Common myeloid progenitor, CD34-positive (primary cell): ENCODE data around the gene CNOT8.

Experiments
- CTCF ChIA-PET: fragments of 350-600 bp; sonication (Branson Sonifier 250); formaldehyde crosslinking; loops from one replicate; lab custom pipeline; 2021; ENCODE audit warnings: antibody characterized with exemption; lab: Charles Lee
- POLR2A ChIA-PET: fragments of 350-600 bp; sonication (Branson Sonifier 250); formaldehyde crosslinking; loops from one replicate; lab custom pipeline; 2021; ENCODE audit warnings: antibody characterized with exemption; lab: Charles Lee
- DNase-seq, 3 donors: peaks; one replicate each; pipeline versions ENCODE4 v3.0.0 to v3.0.0-alpha.2; 2013
- H3K27ac ChIP-seq, 2 experiments: 1 replicate in 1 of 2; 2 replicates in 1 of 2; pipeline ENCODE4 v1.7.0; 2013; ENCODE audit warnings: inconsistent platforms in 2 of 2, low read length in 2 of 2, mild to moderate bottlenecking in 2 of 2, low read depth in 1 of 2, moderate library complexity in 1 of 2; ENCODE audit not compliant: severe bottlenecking in 2 of 2, insufficient read depth in 1 of 2, poor library complexity in 1 of 2
- H3K27me3 ChIP-seq, 5 experiments: replicated peaks in 2 of 5; 1 replicate in 3 of 5; 2 replicates in 2 of 5; pipeline versions ENCODE4 v1.6.1 to v1.7.0; 2013; ENCODE audit warnings: low read length in 4 of 5, mild to moderate bottlenecking in 2 of 5, moderate library complexity in 2 of 5, inconsistent platforms in 1 of 5; ENCODE audit not compliant: insufficient read depth in 5 of 5, control insufficient read depth in 4 of 5
- H3K36me3 ChIP-seq, 4 experiments: 1 replicate in 2 of 4; 2 replicates in 2 of 4; pipeline versions ENCODE4 v1.6.1 to v1.7.0; 2013; ENCODE audit warnings: low read length in 3 of 4, control low read depth in 1 of 4, mild to moderate bottlenecking in 1 of 4; ENCODE audit not compliant: control insufficient read depth in 4 of 4, insufficient read depth in 4 of 4
- H3K4me1 ChIP-seq, 4 experiments: 1 replicate in 3 of 4; 2 replicates in 1 of 4; pipeline versions ENCODE4 v1.6.1 to v1.7.1; 2013; ENCODE audit warnings: low read length in 3 of 4, mild to moderate bottlenecking in 3 of 4, control low read depth in 1 of 4, inconsistent platforms in 1 of 4, moderate library complexity in 1 of 4; ENCODE audit not compliant: control insufficient read depth in 4 of 4, insufficient read depth in 4 of 4; ENCODE audit errors: control extremely low read depth in 1 of 4
- H3K4me3 ChIP-seq, 7 experiments: 1 replicate in 4 of 7; 2 replicates in 3 of 7; pipeline versions ENCODE4 v1.5.1 to v1.7.0; 2013; ENCODE audit warnings: mild to moderate bottlenecking in 7 of 7, low read length in 6 of 7, moderate library complexity in 6 of 7, inconsistent platforms in 2 of 7, low read depth in 2 of 7, control low read depth in 1 of 7; ENCODE audit not compliant: insufficient read depth in 4 of 7, control insufficient read depth in 1 of 7; ENCODE audit errors: extremely low read depth in 1 of 7
- H3K9me3 ChIP-seq, 5 experiments: 1 replicate in 4 of 5; 2 replicates in 1 of 5; pipeline versions ENCODE4 v1.6.1 to v1.7.1; 2013; ENCODE audit warnings: low read length in 4 of 5, mild to moderate bottlenecking in 2 of 5, inconsistent platforms in 1 of 5, low read depth in 1 of 5, moderate library complexity in 1 of 5; ENCODE audit not compliant: control insufficient read depth in 4 of 5, insufficient read depth in 2 of 5; ENCODE audit errors: control extremely low read depth in 1 of 5
- WGBS: methylation state at CpG from one replicate; pipeline ENCODE4 v1.1.5; 2013; ENCODE audit not compliant: insufficient coverage; 5-methylcytosine and 5-hydroxymethylcytosine counted together

Gene CNOT8

GRCh38 chr5:154840435-154841272, 17.8 kb upstream of the CNOT8 start:
- Histone ChIP-seq H3K9me3 (no peaks in the 10 kb centered on the region), H3K36me3 (peaks cover 0 to 7% (median 4%) of the 10 kb centered on the region in 4 experiments), H3K4me1 (peaks cover 0 to 8% (median 2%) of the 10 kb centered on the region in 4 experiments), H3K27me3 (no peaks in the 10 kb centered on the region), H3K27ac (no peak overlapping the region), H3K4me3 (no peak overlapping the region)
- ChIA-PET POLR2A (no interaction called here), CTCF (interaction anchor here (0.7 to 2.1 kb wide), 3 partner anchors 10 to 32 kb away, joined by 4 read pairs; partner anchors contain the start of gene FAXDC2)
- DNase-seq = peak; percentile 23 to 73 (median 52)
- 51% methylated on average over 2 of the region's 6 CpGs for WGBS

- Histone ChIP-seq H3K9me3 (no peaks in the 10 kb centered on the region), H3K4me3 (no peak overlapping the region), H3K4me1 (peaks cover 0 to 8% (median 2%) of the 10 kb centered on the region in 4 experiments), H3K27me3 (no peaks in the 10 kb centered on the region), H3K36me3 (peaks cover 0 to 7% (median 3%) of the 10 kb centered on the region in 4 experiments), H3K27ac (no peak overlapping the region)
- ChIA-PET CTCF (interaction anchor here (1.4 to 2.1 kb wide), 2 partner anchors 9 to 22 kb away, joined by 4 read pairs; partner anchors contain the start of gene FAXDC2), POLR2A (no interaction called here)
- no peak for DNase-seq
Observed at GRCh38 chr5:154841273-154841661, 17.2 kb upstream of the CNOT8 start.

- ChIA-PET POLR2A (no interaction called here), CTCF (interaction anchor here (0.9 to 1.1 kb wide), 2 partner anchors 8 to 14 kb away, joined by 3 read pairs; no protein-coding TSS in a partner anchor)
- Histone ChIP-seq H3K27me3 (no peaks in the 10 kb centered on the region), H3K36me3 (peaks cover 0 to 2% (median under 1%) of the 10 kb centered on the region in 4 experiments), H3K4me3 (no peak overlapping the region), H3K4me1 (peaks cover 0 to 8% (median 2%) of the 10 kb centered on the region in 4 experiments), H3K9me3 (no peaks in the 10 kb centered on the region), H3K27ac (no peak overlapping the region)
- no peak for DNase-seq
- WGBS = 100% methylated on average over 1 of the region's 6 CpGs
Observed at GRCh38 chr5:154842689-154843530, 15.5 kb upstream of the CNOT8 start.

- no peak for DNase-seq
- 100% methylated on average over 2 of the region's 5 CpGs for WGBS
- H3K9me3 ChIP-seq = no peaks in the 10 kb centered on the region
- no peaks in the 10 kb centered on the region for H3K36me3 ChIP-seq
- ChIA-PET POLR2A (no interaction called here), CTCF (interaction anchor here (0.6 to 1.6 kb wide), 2 partner anchors 9 to 10 kb away, joined by 4 to 7 read pairs; no protein-coding TSS in a partner anchor)
- no peaks in the 10 kb centered on the region for H3K27me3 ChIP-seq
- H3K27ac ChIP-seq = no peak overlapping the region
- H3K4me1 ChIP-seq = peaks cover 0 to 8% (median 3%) of the 10 kb centered on the region in 4 experiments
- no peak overlapping the region for H3K4me3 ChIP-seq
Observed at GRCh38 chr5:154844809-154845208, 13.6 kb upstream of the CNOT8 start.

GRCh38 chr5:154849264-154849785, 9.1 kb upstream of the CNOT8 start:
- H3K27ac ChIP-seq = no peak overlapping the region
- no peaks in the 10 kb centered on the region for H3K9me3 ChIP-seq
- no peaks in the 10 kb centered on the region for H3K27me3 ChIP-seq
- peaks cover 4 to 17% (median 14%) of the 10 kb centered on the region in 4 experiments for H3K4me1 ChIP-seq
- H3K4me3 ChIP-seq = peak overlapping the region in 2 of 7 experiments; percentile 49 to 75
- H3K36me3 ChIP-seq = no peaks in the 10 kb centered on the region
- 91% methylated on average over 6 of the region's 6 CpGs for WGBS
- POLR2A ChIA-PET = no interaction called here
- DNase-seq = no peak
- CTCF ChIA-PET = interaction anchor here (1.5 to 1.9 kb wide), 3 partner anchors 13 to 97 kb away, joined by 3 to 5 read pairs (median 4); no protein-coding TSS in a partner anchor

- CTCF ChIA-PET = interaction anchor here (1.1 to 1.9 kb wide), 4 partner anchors 9 to 96 kb away, joined by 3 to 5 read pairs (median 4); no protein-coding TSS in a partner anchor
- WGBS = 83% methylated on average over 2 of the region's 2 CpGs
Observed at GRCh38 chr5:154849791-154850201, 8.6 kb upstream of the CNOT8 start.

More at GRCh38 chr5:154849791-154850201, 8.6 kb upstream of the CNOT8 start:
- H3K9me3 ChIP-seq = no peaks in the 10 kb centered on the region
- peak overlapping the region in 5 of 7 experiments; percentile 25 to 75 (median 63) for H3K4me3 ChIP-seq
- H3K36me3 ChIP-seq = no peaks in the 10 kb centered on the region
- no peaks in the 10 kb centered on the region for H3K27me3 ChIP-seq
- DNase-seq = peak in 1 of 3 donors; percentile 16
- peaks cover 4 to 17% (median 14%) of the 10 kb centered on the region in 4 experiments for H3K4me1 ChIP-seq
- POLR2A ChIA-PET = interaction anchor here (0.5 kb wide), 1 partner anchor 114 kb away, joined by 4 read pairs; no protein-coding TSS in a partner anchor
- peak overlapping the region in 1 of 2 experiments; percentile 37 for H3K27ac ChIP-seq
